GM19395 (cell line): ENCODE results near the gene RAB7A.

Experiments
- ATAC-seq: cut with Tn5 transposase; IDR thresholded peaks from one replicate; pipeline ENCODE4 v1.9.1; 2021; ENCODE audit warnings: mild to moderate bottlenecking, moderate library complexity; ENCODE audit not compliant: unreplicated experiment

The RAB7A gene

DNA sequence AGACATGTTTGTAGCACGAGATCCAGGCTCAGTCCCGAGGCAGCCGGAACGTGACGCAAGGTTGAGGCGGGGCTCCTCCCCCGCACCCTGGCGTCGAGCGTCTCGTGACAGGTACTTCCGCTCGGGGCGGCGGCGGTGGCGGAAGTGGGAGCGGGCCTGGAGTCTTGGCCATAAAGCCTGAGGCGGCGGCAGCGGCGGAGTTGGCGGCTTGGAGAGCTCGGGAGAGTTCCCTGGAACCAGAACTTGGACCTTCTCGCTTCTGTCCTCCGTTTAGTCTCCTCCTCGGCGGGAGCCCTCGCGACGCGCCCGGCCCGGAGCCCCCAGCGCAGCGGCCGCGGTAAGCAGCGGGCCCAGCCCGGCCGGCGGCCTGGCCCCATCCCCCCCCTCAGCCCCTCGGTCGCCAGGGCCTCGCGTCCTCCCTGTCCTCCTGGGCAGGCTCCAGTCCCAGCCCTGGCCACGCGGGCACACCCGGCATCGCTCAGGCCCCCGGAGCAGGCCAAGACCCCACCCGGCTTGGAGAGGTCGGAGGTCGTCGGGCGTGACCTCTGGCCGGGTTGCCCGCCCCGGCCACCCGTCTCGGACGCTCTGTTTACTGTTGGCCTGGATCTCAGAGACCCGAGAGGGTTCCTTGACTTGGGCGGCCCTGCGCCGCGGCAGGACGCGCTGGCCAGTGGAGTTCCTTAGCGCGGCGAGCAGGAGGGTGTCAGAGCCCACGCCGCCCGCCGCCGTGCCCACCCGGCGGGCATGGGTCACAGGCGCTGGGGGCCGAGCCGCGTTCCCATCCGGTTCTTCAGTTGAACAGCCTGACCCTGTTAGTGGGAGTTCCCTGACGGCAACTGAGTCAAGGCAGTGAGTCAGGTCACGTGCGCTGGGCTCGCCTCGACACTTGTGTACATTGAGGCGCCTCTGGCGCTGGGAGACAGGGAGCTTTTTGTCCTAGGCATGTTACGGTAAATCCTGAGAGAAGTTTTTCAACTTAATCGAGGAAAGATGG lies at the start of gene RAB7A:
Gene RAB7A (plus strand): TSS at position 161 of the 994 bp plus-strand sequence. CDS start 69,185 bp downstream, outside the sequence.
- ATAC-seq: peak; percentile 91

DNA sequence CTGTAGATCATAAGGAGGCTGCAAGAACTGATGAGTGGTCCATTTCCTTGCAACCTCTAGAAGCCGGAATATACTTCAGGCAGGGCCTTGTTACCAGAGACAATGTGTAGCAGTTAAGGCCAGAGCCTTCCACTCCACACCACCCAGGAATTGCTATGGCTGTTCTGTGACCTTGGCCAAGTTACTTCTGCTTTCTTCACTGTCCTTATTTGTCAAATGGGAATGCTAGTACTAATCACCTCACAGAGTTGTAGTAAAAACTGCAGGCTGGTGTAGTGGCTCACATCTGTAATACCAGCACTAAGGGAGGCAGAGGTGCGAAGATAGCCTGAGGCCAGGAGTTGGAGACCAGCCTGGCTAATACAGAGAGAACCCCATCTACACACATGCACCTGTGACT lies 46.6 kb upstream of the RAB7A start:
- ATAC-seq: no peak

DNA sequence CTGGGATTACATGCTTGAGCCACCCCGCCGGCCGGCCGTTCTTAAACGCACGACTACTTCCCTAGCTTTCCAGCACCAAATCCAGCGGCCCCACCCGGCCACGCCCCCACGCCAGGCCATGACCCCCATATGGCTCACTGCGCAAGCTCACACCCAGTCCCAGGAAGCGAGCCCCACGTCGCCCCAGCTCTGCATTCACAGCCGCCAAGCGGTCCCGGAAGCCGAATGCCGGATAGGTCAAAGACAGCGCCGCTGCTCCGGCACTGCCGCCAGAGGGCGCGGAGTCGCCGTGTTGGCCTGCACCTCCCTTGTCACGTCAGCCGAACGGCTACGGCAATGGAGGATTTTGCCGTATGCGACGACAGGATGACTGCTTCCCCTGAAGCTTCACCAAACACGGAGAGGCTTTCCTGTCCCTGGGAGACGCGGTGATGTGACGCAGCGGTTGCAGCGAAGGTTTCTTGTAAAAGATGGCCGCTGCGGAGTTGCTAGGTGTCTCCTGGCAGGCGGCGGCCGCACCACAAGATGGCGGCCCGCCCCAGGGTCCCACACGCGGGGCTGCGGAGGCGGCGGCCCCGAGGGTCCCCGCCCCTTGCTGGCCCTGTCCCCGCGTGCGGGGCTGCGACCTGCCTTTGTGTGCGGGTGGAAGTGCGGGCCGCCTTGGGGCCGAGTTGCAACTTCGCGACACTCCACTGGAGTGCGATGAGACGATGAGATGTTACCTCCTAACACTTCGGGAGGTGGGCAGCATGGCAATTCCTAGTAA lies 45.2 kb upstream of the RAB7A start:
- ATAC-seq: peak; percentile 96

DNA sequence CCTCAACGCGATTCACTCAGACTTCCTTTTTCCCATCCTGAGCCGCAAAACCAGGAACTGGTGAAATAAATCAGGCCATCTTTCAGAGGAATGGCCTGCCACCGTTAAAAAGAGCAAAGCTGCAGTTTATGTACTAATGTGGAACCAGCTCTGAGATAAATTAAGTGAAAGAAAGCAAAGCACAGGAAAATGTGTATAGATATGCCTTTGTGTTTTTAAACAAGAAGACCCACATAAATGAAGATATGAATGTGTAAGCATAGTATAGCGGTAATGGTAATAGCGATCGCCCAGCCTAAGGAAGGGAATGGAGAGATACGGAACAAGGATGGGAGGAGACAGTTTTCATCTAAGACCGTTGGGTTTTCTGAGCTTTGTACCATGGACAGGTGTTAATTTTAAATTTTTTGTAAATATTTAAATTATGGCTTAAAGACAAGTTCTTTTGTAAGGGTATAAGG lies 44.6 kb upstream of the RAB7A start:
- no peak for ATAC-seq

DNA sequence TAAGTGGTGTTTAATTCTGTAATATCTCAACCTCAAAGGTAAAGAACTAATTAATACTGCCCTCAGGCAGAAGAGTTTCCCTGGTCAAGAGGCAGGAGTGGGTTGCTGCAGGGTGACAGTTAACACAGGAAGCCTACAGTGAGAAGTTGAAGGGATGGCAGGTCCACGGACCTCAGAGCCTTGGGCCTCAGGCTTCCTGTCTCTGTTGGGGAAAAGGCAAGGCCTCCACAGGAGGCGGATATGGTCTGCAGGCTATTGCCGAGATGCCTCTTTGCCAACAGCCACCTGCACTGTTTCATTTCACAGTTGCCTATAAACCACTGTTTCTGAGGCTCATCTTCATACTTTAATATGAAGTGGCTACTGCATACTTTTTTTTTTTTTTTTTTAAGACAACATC lies 42.0 kb upstream of the RAB7A start:
- ATAC-seq: no peak

DNA sequence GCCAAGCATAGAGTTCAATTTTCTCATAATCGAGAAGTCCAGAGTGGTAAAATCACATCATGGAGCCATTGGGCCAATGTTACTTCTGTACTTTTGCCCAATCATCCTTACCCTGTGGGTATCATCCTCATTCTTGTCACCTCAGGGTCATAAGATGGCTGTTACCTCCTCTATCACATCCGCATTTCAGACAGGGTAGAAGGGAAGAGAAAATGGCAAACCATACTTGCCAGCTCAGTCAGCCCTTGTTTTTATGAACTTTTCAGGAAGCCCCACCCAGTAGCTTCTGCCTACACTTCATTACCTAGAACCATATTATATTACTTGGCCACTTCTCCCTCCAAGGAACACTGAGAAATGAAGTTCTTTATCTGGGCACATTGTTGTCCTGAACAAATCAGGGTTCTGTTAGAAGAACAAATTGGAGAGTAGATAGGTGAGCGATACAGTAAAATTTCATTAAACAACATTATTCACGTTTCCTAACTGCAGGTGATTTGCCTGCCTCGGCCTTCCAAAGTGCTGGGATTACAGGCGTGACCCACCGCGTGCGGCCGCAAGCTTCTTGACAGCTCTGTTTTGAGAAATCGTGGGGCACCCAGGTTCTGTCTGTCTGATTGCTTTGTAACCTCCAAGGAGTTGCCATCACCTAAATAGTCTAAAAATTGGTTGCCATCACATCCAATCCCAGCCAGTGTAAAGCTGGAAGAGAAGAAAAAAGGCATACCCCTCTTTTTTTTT lies 40.8 kb upstream of the RAB7A start:
- no peak for ATAC-seq

DNA sequence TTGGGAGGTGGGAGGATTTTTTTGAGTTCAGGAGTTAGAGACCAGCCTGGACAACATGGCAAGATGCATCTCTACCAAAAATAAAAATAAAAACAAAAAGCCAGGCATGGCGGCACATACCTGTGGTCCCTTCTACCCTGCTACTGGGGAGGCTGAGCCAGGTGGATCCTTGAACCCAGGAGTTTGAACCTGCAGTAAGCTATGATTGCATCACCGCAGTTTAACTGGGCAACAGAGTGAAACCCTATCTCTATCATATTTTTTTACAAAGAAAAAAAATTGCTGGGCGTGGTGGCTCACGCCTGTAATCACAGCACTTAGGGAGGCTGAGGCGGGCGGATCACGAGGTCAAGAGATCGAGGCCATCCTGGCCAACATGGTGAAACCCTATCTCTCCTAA lies 39.5 kb upstream of the RAB7A start:
- no peak for ATAC-seq

DNA sequence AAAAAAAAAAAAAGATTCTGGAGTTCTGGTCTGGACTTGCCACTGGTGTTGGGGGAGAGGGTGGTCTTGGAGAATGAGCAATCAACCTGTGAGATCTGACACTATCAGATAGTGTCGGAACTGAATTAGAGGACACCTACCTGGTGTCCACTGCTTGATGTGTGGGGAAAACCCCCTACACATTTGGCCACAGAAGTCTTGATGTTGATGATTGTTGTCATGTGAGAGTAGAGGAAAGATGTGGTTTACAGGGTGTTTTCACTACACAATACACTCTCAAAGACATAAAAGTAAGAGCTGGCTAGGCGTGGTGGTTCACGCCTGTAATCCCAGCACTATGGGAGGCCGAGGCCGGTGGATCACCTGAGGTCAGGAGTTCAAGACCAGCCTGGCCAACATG lies 36.9 kb upstream of the RAB7A start:
- ATAC-seq: no peak

DNA sequence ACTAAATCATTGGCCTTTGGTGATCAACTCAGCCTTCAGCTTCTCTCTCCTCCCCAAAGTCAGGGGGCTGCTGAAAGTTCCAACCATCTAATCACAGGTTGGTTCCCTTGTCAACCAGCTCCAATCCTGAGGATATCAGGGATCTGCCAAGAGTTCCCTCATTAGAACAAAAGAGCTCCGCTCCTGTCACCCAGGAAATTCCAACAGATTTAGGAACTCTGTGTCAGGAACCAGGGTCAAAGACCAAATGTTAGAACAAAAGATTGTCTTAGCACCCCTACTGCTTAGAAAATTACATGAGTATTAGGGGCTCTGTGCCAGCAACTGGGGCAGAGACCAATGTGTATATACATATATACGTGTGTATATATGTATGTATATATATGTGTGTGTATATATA lies 32.3 kb upstream of the RAB7A start:
- ATAC-seq: no peak

DNA sequence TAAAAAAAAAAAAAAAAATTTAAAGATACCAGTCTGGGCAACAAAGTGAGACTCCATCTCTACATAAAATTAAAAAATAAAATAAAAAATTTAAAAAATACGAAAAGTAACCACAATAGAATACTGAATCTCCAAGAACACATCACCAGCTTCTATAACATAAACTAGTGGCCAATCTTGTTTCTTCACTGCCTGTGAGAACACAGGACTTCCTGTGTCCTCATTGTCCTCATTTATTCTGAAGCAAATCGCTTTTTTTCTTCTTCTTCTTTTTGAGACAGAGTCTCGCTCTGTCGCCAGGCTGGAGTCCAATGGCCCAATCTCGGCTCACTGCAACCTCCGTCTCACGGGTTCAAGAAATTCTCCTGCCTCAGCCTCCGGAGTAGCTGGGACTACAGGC lies 28.6 kb upstream of the RAB7A start:
- ATAC-seq: no peak

DNA sequence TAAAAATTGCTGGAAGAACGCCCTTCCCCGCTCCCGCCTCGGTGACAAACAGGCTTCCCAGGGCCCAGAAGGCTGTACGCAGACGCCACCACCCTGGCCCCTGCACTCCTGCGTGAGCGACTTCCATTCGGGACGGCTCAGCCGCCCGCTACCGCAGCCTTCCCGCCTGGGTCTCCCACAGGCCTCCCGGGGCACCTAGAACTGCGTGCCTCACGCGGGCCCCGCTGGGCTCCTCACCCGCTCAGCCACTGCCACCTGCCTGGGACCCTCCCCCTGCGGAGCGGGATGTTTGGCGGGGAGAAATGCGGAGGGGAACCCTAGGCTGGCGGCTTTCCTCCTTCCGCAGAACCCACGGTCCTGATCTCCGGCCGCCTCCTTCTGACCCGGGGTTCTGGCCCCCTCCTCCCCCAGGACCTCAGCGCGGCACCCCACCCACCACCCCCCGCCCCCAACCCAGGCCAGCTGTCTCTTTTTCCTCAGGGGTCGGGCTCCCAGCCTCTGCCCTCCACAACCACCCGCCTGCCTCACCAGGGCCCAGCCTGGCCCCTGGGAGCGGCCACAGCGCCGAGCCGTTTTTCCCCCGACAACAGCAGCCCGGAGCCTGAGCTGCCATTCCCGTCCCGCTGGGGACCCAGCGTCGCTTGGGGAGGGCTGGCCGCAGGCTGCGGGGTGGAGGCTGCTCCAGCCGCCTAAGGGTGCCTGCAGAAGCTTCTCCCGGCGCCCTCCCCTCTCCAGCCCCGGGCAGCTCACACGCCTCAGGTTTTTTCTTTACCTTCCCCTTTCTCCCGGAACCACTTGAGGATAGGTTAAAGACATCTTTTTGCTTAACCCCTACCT lies 27.6 kb upstream of the RAB7A start:
- ATAC-seq: no peak

DNA sequence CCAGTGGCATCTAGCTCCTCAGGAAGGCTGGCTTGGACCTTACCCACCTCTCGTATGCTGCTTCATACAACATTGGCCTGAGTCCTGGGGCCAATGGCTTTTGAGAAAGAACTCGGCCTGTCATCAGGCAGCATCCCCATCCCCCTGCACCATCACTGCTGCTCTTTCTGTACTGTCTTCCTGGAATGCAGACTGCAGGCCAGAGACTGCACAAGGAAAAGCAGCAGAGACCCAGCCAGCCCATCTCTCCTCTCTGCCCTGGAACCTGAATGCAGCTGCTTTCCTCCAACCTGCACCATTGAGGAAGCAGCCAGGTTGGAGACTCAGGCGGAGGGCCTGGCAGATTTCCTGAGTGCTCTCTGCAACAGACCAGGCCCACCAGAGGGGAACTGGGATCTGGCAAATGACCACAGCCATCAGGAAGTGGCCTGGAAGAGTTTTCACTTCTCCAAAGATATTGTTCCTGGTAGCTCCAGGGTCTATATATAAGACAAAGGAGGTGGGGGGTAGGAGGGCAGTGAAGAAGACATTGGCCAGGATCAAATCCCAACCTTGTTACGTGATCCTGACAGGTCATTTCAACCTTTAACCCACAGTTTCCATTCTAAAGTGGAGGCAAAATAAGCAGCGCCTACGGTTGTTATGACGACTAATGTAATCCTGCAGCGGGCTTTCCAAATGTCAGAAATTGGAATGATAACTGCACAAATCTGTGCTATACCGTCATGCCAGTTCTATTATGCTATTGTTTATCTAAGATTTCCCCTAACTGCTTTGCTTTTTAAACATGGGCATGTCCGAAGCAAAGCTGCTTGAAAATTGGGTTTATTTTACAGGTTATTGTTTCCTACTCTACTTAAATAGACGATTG lies 24.4 kb upstream of the RAB7A start:
- ATAC-seq: no peak

DNA sequence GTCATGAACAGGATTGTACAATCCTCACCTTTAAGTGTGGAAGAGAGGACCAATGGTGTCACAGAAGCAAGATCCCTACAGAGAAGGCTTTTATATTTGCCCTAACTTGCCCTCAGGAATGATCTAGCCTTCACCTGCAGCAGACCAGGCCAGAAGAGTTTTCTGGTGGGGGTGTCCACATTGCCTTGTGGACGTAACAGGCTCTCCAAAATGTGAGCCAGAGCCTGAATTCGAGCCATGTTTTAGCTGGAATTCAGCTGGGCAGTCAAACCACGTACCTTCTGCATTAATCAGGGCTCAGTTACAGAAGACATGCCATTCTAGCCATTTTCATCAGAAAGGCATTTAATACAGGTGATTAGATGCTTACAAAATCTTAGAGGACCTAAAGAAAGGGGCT lies 23.6 kb upstream of the RAB7A start:
- ATAC-seq: no peak

DNA sequence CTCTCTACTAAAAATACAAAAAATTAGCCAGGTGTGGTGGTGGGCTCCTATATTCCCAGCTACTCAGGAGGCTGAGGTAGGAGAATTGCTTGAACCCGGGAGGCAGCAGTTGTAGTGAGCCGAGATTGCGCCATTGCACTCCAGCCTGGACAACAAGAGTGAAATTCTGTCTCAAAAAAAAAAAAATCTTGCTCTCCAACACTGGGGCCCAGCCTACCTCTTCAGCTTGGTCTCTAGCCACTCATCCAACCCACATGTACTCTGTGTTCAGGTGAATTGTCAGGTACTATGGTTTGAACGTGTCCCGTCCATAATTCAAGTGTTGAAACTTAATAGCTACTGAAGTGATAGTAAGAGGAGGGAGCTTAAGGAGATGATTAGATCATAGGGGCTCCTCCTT lies 22.4 kb upstream of the RAB7A start:
- no peak for ATAC-seq

DNA sequence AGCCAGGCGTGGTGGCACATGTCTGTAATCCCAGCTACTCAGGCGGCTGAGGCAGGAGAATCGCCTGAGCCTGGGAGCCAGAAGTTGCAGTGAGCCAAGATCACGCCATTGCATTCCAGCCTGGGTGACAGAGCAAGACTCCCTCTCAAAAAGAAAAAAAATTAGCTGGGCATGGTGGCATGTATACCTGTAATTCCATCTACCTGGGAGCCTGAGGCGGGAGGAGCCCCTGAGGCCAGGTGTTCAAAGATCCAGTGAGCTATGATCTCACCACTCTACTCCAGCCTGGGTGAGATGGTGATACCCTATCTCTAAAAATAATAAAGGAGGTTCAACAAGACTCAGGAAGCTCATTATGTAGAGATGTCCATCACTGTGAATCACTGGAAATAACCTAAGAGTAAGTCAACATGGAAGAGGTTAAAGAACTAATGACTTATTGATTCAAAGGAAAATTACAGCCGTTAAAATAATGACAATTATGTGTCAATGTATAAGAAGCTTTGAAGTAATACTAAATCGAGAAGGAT lies 19.8 kb upstream of the RAB7A start:
- ATAC-seq: no peak

DNA sequence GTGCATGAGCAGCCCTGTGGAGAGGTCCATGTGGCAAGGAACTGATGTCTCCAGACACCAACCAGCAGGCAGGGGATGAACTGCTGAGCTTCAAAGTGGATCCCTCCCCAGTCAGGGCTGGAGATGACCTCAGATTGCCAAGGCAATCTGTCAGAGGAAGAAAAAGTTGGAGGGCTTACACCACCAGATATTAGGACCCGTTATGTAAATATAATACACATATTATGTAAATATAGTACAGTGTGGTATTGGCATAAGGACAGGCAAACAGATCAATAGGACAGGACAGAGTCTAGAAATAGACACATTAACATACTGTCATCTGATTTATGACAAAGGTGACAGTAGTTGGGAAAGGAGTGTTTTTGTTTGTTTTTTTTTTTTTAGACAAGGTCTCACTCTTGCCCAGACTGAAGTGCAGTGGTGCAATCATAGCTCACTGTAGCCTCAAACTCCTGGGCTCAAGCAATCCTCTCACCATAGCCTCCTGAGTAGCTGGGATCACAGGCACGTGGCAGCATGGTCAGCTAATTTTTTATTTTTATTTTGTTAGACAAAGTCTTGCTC lies 18.0 kb upstream of the RAB7A start:
- ATAC-seq: no peak

DNA sequence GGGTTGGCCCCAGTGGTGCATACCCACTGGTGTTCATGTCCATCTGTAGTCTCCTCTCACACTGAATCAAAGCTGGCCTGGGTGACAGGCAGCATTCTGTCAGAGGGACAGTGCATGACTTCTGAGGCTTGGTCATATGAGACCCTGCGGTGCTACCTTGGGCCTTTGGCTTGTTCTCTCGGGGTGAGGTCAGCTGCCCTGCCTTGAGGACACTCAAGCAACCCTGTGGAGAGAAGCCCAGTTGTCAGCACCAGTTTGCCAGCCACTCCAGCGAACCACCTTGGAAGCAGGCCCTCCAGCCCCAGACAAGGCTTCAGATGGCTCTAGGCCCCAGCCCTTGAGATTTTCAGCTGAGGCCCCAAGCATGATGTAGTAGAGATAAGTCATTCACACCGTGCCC lies 16.9 kb upstream of the RAB7A start:
- ATAC-seq: no peak

DNA sequence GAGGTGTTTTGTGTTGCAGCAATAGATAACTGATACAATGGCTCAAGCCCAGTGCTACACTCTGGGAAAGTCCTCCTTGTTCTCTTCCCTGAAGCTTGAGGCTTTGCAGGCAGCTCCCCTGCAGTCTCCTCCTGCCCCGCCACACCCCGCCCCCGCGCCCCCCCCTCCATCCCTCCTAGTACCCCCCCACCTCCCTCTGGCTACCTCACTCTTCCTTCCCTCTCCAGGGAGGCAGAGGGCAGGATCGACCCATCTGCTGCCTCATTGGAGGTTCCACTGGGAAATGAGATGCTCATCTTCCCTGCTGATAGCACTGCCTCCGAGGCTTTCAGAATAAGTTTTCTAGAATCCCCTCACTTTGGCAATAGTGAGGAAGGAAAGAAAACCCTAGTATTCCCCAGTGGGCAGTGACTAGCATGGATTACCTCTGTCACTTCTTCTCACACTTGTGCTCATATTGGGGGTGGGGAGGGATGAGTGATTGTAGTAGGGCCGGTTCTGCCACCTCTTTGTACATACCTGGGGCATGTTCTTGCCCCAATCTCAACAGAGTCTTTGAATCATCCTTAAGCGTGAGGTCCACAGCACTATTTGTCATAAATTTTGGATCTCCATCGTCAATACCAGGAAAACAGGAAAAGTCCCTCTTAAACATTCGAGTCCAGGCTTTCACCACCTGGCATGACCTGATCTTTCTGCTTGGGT lies 16.3 kb upstream of the RAB7A start:
- ATAC-seq: no peak
